Measurements from ENCODE around the gene MORF4L1. TPM values are rescaled to one million over a fixed set of nuclear protein-coding genes. Genes with fewer than 3 reads are reported as not detected.
A peak's percentile ranks its signal among the peaks of the same experiment; 100 is the strongest.
"Not testable (repeated sequence)": the region's sequence is repeated elsewhere in the genome, so short reads cannot be mapped to it uniquely, and the experiment has no call there.

Gene MORF4L1
- total RNA-seq (2014; rRNA removed; shearing (Covaris generic)), result 382 and 419 TPM in 2 replicates

GRCh38 chr15:78872155-78872971 lies at the start of gene MORF4L1:
TSS of gene MORF4L1 (plus strand) at chr15:78872890. CDS start at chr15:78873018, 128 bp downstream.
- DNase-seq (ENCODE audit: low spot score), result peak; percentile 94

- peak; percentile 19 for DNase-seq (ENCODE audit: low spot score)
Observed at GRCh38 chr15:78828920-78829319, 43.8 kb upstream of the MORF4L1 start.

- DNase-seq (ENCODE audit: low spot score), result no peak
Observed at GRCh38 chr15:78830514-78831228, 42.0 kb upstream of the MORF4L1 start.

GRCh38 chr15:78831229-78832207 lies 41.2 kb upstream of the MORF4L1 start:
- no peak for DNase-seq (ENCODE audit: low spot score)

GRCh38 chr15:78836333-78836732 lies 36.4 kb upstream of the MORF4L1 start:
- no peak for DNase-seq (ENCODE audit: low spot score)

- DNase-seq (ENCODE audit: low spot score), result no peak
Observed at GRCh38 chr15:78837131-78837530, 35.6 kb upstream of the MORF4L1 start.

- no peak for DNase-seq (ENCODE audit: low spot score)
Observed at GRCh38 chr15:78837543-78837942, 35.1 kb upstream of the MORF4L1 start.

GRCh38 chr15:78838489-78838888 lies 34.2 kb upstream of the MORF4L1 start:
- DNase-seq (ENCODE audit: low spot score), result no peak

- not testable (repeated sequence) for DNase-seq (ENCODE audit: low spot score)
Observed at GRCh38 chr15:78839151-78839550, 33.5 kb upstream of the MORF4L1 start.

- no peak for DNase-seq (ENCODE audit: low spot score)
Observed at GRCh38 chr15:78840661-78841375, 31.9 kb upstream of the MORF4L1 start.

- DNase-seq (ENCODE audit: low spot score), result no peak
Observed at GRCh38 chr15:78841376-78841706, 31.3 kb upstream of the MORF4L1 start.

- DNase-seq (ENCODE audit: low spot score), result no peak
Observed at GRCh38 chr15:78841891-78842290, 30.8 kb upstream of the MORF4L1 start.

GRCh38 chr15:78842519-78842918 lies 30.2 kb upstream of the MORF4L1 start:
- DNase-seq (ENCODE audit: low spot score), result no peak

GRCh38 chr15:78846906-78847305 lies 25.8 kb upstream of the MORF4L1 start:
- DNase-seq (ENCODE audit: low spot score), result not testable (repeated sequence)

GRCh38 chr15:78847387-78847906 lies 25.2 kb upstream of the MORF4L1 start:
- not testable (repeated sequence) for DNase-seq (ENCODE audit: low spot score)

- DNase-seq (ENCODE audit: low spot score), result no peak
Observed at GRCh38 chr15:78850352-78850751, 22.3 kb upstream of the MORF4L1 start.

GRCh38 chr15:78850941-78851755 lies 21.5 kb upstream of the MORF4L1 start:
- DNase-seq (ENCODE audit: low spot score), result no peak

- DNase-seq (ENCODE audit: low spot score), result no peak
Observed at GRCh38 chr15:78853500-78853899, 19.2 kb upstream of the MORF4L1 start.

- no peak for DNase-seq (ENCODE audit: low spot score)
Observed at GRCh38 chr15:78854833-78855372, 17.8 kb upstream of the MORF4L1 start.

GRCh38 chr15:78855746-78856145 lies 16.9 kb upstream of the MORF4L1 start:
- no peak for DNase-seq (ENCODE audit: low spot score)
